ENCODE measurements around the gene GADD45B. TPM values are rescaled to one million over a fixed set of nuclear protein-coding genes. Genes with fewer than 3 reads are reported as not detected.
A peak's percentile ranks its signal among the peaks of the same experiment; 100 is the strongest.
"Not testable (repeated sequence)": the region's sequence is repeated elsewhere in the genome, so short reads cannot be mapped to it uniquely, and the experiment has no call there.

The GADD45B gene
- total RNA-seq, 2 experiments from 2014 or later: 31.2 to 39.2 TPM

- H3K4me3 Mint-ChIP-seq: no peak overlapping the region
- CTCF ChIA-PET: no interaction called here
- H3K27ac Mint-ChIP-seq: no peak overlapping the region
- POLR2A ChIA-PET: no interaction called here
- no peaks in the 10 kb centered on the region for H3K9me3 Mint-ChIP-seq
- H3K27me3 Mint-ChIP-seq: no peaks in the 10 kb centered on the region
- peaks cover 31% of the 10 kb centered on the region for H3K4me1 Mint-ChIP-seq
- peaks cover 8% of the 10 kb centered on the region for H3K36me3 Mint-ChIP-seq (ENCODE audit: low read depth)
- no peak for DNase-seq
Measured at GRCh38 chr19:2451741-2452140, 24.2 kb upstream of the GADD45B start.

GRCh38 chr19:2453431-2454025, 22.4 kb upstream of the GADD45B start:
- Mint-ChIP-seq H3K4me3 (no peak overlapping the region), H3K27me3 (no peaks in the 10 kb centered on the region), H3K4me1 (peaks cover 25% of the 10 kb centered on the region), H3K9me3 (no peaks in the 10 kb centered on the region), H3K36me3 (ENCODE audit: low read depth) (peaks cover 13% of the 10 kb centered on the region), H3K27ac (no peak overlapping the region)
- ChIA-PET CTCF (interaction anchor here (0.8 to 2.1 kb wide), 3 partner anchors 10 to 297 kb away, joined by 3 to 7 read pairs (median 3); no protein-coding TSS in a partner anchor), POLR2A (no interaction called here)
- DNase-seq: no peak

GRCh38 chr19:2454199-2454961, 21.5 kb upstream of the GADD45B start:
- Mint-ChIP-seq H3K27me3 (no peaks in the 10 kb centered on the region), H3K4me3 (peak overlapping the region; percentile 82), H3K27ac (peak overlapping the region; percentile 86), H3K4me1 (peaks cover 23% of the 10 kb centered on the region), H3K36me3 (ENCODE audit: low read depth) (peaks cover 13% of the 10 kb centered on the region), H3K9me3 (no peaks in the 10 kb centered on the region)
- CTCF ChIA-PET: interaction anchor here (0.6 to 2.1 kb wide), 4 partner anchors 10 to 298 kb away, joined by 3 to 7 read pairs (median 3); no protein-coding TSS in a partner anchor
- no peak for DNase-seq
- POLR2A ChIA-PET: no interaction called here

- H3K36me3 Mint-ChIP-seq (ENCODE audit: low read depth): peaks cover 17% of the 10 kb centered on the region
- no peaks in the 10 kb centered on the region for H3K9me3 Mint-ChIP-seq
- H3K27ac Mint-ChIP-seq: peak overlapping the region; percentile 86
- H3K27me3 Mint-ChIP-seq: no peaks in the 10 kb centered on the region
- H3K4me3 Mint-ChIP-seq: peak overlapping the region; percentile 82
- no peak for DNase-seq
- ChIA-PET POLR2A (no interaction called here), CTCF (interaction anchor here (0.6 to 2.1 kb wide), 4 partner anchors 11 to 182 kb away, joined by 3 to 7 read pairs (median 3); no protein-coding TSS in a partner anchor)
- peaks cover 25% of the 10 kb centered on the region for H3K4me1 Mint-ChIP-seq
Measured at GRCh38 chr19:2454962-2455850, 20.7 kb upstream of the GADD45B start.

GRCh38 chr19:2455851-2456570, 19.9 kb upstream of the GADD45B start:
- Mint-ChIP-seq H3K4me1 (peaks cover 28% of the 10 kb centered on the region), H3K36me3 (ENCODE audit: low read depth) (peaks cover 18% of the 10 kb centered on the region), H3K9me3 (no peaks in the 10 kb centered on the region), H3K27me3 (no peaks in the 10 kb centered on the region), H3K4me3 (peak overlapping the region; percentile 82), H3K27ac (peak overlapping the region; percentile 92)
- CTCF ChIA-PET: interaction anchor here (0.6 to 1.9 kb wide), 7 partner anchors 11 to 181 kb away, joined by 3 to 7 read pairs (median 3); no protein-coding TSS in a partner anchor
- POLR2A ChIA-PET: interaction anchor here (1.4 kb wide), 1 partner anchor 20 kb away, joined by 12 read pairs; the partner anchor contains the start of gene GADD45B
- DNase-seq: peak; percentile 48

- POLR2A ChIA-PET: interaction anchor here (0.6 to 1.4 kb wide), 2 partner anchors 19 to 30 kb away, joined by 3 to 12 read pairs; partner anchors contain the start of genes GADD45B and TIMM13
- H3K27ac Mint-ChIP-seq: peak overlapping the region; percentile 86
- peaks cover 16% of the 10 kb centered on the region for H3K36me3 Mint-ChIP-seq (ENCODE audit: low read depth)
- no peaks in the 10 kb centered on the region for H3K9me3 Mint-ChIP-seq
- CTCF ChIA-PET: interaction anchor here (1.0 to 1.9 kb wide), 3 partner anchors 12 to 179 kb away, joined by 3 to 7 read pairs (median 4); no protein-coding TSS in a partner anchor
- no peaks in the 10 kb centered on the region for H3K27me3 Mint-ChIP-seq
- no peak for DNase-seq
- H3K4me1 Mint-ChIP-seq: peaks cover 38% of the 10 kb centered on the region
- peak overlapping the region; percentile 74 for H3K4me3 Mint-ChIP-seq
Measured at GRCh38 chr19:2457394-2458037, 18.4 kb upstream of the GADD45B start.

GRCh38 chr19:2458054-2458453, 17.9 kb upstream of the GADD45B start:
- H3K9me3 Mint-ChIP-seq: no peaks in the 10 kb centered on the region
- no peak for DNase-seq
- POLR2A ChIA-PET: interaction anchor here (0.7 kb wide), 1 partner anchor 14 kb away, joined by 5 read pairs; no protein-coding TSS in a partner anchor
- H3K4me1 Mint-ChIP-seq: peaks cover 38% of the 10 kb centered on the region
- no peaks in the 10 kb centered on the region for H3K27me3 Mint-ChIP-seq
- no peak overlapping the region for H3K4me3 Mint-ChIP-seq
- peaks cover 16% of the 10 kb centered on the region for H3K36me3 Mint-ChIP-seq (ENCODE audit: low read depth)
- CTCF ChIA-PET: interaction anchor here (1.9 kb wide), 1 partner anchor 179 kb away, joined by 7 read pairs; no protein-coding TSS in a partner anchor
- H3K27ac Mint-ChIP-seq: no peak overlapping the region

- POLR2A ChIA-PET: interaction anchor here (0.7 kb wide), 1 partner anchor 14 kb away, joined by 5 read pairs; no protein-coding TSS in a partner anchor
- H3K27me3 Mint-ChIP-seq, H3K4me3 Mint-ChIP-seq, CTCF ChIA-PET, DNase-seq, H3K27ac Mint-ChIP-seq, H3K9me3 Mint-ChIP-seq: not testable (repeated sequence)
- Mint-ChIP-seq H3K36me3 (ENCODE audit: low read depth) (peaks cover 16% of the 10 kb centered on the region), H3K4me1 (peaks cover 41% of the 10 kb centered on the region)
Measured at GRCh38 chr19:2458776-2459175, 17.2 kb upstream of the GADD45B start.

- ChIA-PET POLR2A (no interaction called here), CTCF (interaction anchor here (0.8 to 1.0 kb wide), 2 partner anchors 151 to 177 kb away, joined by 4 read pairs; no protein-coding TSS in a partner anchor)
- H3K27me3 Mint-ChIP-seq: no peaks in the 10 kb centered on the region
- peaks cover 30% of the 10 kb centered on the region for H3K4me1 Mint-ChIP-seq
- DNase-seq: no peak
- H3K36me3 Mint-ChIP-seq (ENCODE audit: low read depth): peaks cover 14% of the 10 kb centered on the region
- peak overlapping the region; percentile 51 for H3K4me3 Mint-ChIP-seq
- H3K27ac Mint-ChIP-seq: no peak overlapping the region
- no peaks in the 10 kb centered on the region for H3K9me3 Mint-ChIP-seq
Measured at GRCh38 chr19:2460245-2460644, 15.7 kb upstream of the GADD45B start.

GRCh38 chr19:2461751-2462634, 13.9 kb upstream of the GADD45B start:
- H3K36me3 Mint-ChIP-seq (ENCODE audit: low read depth): peaks cover 13% of the 10 kb centered on the region
- DNase-seq: peak; percentile 83
- H3K4me3 Mint-ChIP-seq: peak overlapping the region; percentile 93
- H3K27ac Mint-ChIP-seq: peak overlapping the region; percentile 96
- H3K4me1 Mint-ChIP-seq: peaks cover 27% of the 10 kb centered on the region
- no peaks in the 10 kb centered on the region for H3K9me3 Mint-ChIP-seq
- H3K27me3 Mint-ChIP-seq: no peaks in the 10 kb centered on the region
- ChIA-PET CTCF (interaction anchor here (0.6 to 1.2 kb wide), 7 partner anchors 8 to 301 kb away, joined by 3 to 5 read pairs (median 3); no protein-coding TSS in a partner anchor), POLR2A (no interaction called here)
